NOMO-1 treated with DMSO at 0.1 percent for 48 hours (cell line): Measurements from ENCODE around the gene CCDC9B.

Source experiments
- DNase-seq: peaks from one replicate; lab custom pipeline; 2025; ENCODE audit not compliant: unreplicated experiment; lab: John Stamatoyannopoulos, UW

The CCDC9B gene

DNA sequence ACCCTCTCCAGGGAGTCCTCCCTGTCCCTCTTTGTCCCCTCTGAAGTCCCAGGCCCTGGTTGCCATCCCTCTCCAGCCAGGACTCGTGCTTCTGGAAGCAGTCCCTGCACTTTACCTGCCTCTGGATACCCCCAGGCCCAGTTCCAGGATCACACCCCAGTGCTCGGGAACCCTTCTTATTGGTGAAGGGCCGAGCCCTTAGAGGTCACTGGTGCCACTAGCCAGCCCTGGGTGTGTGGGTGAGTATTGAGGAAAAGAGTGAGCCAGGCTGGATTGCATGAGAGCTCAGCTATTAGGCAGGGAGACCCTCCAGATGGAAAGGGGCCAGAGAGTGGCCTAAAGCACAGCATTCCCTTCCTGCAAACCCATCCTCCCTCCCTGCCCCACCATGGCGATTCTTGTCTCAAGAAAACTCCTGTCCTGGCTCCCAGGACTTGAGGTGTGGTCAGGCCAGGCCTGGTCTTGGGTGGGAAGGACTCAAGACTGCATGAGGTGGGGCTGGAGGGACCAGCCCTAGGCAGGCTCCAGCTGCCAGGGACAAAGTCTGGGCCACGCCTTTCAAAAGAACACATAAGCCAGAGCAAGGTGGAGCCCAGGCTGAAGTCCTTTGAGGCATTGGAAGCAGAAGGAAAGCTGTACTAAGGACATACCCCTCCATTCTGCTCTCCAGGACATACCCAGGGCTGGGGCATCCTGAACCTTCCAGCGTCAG, 5.3 kb upstream of the CCDC9B start:
- DNase-seq: no peak

DNA sequence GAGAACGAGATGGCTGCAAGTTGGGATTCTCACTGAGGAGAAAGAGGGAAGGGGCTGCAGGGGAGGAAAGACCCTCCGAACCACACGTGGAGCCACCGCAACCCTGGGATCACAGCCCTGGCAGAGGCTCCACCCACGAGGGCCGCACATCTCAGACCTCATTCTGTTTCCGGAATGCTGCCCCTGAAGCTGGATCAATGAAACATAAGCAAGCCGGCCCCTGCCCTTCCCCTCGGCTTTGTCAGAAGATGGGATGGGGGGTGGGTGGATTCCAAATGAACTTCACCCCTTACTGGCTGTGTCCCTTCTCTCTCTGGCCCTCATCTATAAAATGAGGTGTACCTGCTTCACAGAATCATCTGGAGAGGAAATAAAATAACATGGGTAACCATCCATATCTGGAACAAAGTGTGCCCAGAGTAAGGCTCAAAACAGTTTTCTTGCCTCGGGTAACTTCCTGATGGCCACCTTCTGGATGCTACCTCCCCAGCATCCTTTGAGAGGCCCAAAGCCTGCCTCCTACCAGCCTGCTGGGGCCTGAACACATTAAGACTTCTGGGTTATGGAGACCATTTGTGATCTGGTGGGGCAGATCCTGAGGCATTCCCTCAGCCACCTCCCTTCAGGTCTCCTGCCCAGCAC, 4.6 kb upstream of the CCDC9B start:
- DNase-seq: no peak

DNA sequence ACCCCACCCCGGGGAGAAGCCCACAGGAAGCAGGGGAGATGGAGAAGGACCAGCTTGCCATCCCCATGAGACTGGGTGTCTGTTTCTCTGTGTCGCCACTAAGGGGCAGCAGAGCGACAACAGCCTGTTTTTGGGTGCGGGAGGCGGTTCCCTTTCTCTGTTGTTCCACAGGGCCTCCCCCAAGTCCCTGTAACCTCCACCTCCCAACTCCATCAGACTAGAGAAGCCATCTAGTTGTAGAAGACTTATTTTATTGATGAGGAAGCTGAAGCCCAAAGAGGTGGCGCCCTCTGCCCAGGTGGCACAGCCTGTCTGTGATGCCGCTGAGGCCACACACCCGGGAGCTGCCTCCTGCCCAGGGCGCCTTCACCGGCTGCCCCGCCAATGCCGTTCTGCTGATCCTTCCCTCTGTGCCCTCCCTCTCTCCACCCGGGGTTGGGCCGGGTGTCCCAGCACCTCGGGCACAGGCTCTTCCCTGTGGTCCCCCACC, 3.9 kb upstream of the CCDC9B start:
- DNase-seq: peak; percentile 54

DNA sequence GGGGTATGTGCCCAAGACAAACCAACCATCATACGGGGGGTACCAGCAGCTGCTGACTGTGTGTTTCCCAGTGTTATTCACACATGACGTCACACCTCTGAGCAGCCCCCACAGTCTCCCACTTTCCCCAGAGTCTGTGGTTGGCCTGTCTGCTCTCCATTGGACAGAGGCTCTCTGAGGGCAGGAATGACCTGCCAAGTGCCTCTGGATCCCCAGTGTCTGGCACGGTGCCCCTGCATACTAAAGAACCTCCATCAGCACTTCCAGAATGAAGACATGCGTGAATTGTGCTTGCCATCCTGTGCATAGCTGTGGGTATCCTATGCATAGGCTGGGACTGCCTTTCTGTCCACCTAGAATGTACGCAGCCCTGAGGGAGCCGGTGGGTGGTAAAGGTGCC, 3.5 kb upstream of the CCDC9B start:
- no peak for DNase-seq

DNA sequence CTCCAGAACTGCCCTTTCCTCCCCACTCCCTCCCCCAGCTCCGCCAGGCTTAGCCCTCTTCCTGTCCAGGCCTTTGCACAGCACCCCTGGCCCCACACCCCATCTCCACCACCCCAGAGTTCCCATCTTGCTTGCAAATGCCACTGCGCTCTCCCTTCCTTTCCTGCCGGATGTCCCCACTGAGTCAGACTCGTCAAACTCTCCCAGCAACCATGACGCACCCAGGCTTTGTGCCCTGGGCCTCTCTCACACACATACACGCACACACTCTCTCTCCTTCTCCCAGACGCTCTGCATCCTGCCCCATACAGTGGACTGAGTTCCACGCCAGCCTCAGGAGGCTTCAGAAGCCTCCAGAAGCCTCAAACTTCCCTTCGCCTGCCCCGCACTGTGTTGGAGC, 2.8 kb upstream of the CCDC9B start:
- no peak for DNase-seq

DNA sequence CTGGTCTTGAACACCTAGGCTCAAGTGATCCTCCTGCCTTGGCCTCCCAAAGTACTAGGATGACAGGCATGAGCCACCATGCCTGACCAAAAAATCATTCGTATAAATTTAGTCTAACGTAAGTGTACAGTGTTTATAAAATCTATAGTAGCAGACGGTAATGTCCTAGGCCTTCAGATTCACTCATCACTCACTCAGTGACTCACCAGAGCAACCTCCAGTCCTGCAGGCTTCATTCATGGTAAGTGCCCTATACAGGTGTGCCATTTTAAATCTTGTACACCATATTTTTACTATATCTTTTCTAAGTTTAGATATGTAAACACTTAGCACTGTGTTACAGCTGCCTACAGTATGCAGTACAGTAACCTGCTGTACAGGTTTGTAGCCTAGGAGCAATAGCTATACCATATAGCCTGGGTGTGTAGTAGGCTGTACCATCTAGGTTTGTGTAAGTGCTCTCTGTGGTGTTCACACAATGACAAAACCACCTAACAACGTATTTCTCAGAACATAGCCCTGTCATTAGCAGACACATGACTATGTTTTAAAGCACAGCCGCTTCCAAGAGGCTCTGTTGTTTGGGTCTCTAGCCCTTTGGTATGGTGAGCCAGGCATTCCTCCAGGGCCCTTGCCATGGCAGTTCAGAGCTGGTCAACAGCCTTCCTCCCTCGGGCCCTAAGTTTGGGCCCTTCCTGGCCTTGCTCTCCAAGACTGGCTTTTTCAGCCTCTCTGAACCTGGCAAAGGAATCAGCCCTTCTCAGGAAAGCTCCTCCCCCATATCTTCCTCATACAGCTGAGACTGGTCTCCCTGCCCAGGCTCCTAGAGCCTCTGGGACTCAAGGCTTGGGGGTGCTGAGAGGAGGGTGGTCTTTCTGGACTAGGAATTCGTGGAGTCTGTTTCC, 1.9 kb upstream of the CCDC9B start:
- no peak for DNase-seq

DNA sequence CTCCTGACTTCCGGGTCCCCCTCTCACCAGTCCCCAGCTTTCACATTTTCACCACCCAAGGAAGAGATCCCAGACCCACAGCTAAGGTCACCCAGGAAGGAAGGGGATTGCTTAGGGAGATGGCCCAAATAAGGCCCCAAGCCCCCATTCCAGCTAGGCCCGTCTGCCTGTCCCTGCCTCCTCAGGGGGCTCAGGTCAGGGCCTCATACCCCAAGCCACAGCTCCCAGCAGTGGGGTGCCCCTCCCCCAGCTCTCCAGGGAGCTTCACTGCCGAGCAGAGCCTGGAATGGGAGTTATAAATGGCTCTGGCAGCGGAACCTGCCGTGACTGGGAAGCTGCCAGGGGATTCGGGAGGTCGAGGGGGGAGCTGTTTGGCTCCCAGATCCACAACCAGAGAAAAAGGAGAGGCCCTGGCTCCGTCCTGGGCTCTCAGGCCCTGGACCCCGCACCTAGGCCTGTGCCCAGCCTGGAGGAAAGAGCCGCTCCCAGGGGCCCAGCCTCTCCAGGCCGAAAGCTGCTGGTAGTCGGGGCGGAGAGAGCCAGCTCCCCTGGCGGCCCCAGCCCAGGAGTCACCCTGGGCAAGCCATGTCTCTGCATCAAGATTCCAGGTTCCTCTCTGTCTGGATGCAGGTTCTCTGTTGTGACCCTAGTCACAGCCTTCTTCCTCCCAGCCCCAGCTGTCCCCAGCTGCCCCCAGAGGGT, 550 bp downstream of the CCDC9B start:
- no peak for DNase-seq

DNA sequence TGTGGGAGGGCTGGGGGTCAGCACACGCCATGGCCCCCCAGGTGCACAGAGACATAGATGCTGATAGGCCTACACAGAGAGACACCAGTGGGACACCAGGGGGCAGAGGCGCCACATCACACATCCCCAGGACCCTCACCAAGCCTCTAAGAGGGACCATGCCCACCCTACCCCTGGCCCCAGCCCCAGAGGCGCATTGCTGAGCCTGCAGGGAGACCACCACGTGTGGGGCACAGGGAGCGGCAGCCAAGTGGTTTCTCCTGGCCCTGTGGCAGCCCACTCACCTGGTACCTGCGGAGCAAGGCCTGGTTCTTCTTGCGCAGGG, 1.2 kb downstream of the CCDC9B start:
- no peak for DNase-seq

DNA sequence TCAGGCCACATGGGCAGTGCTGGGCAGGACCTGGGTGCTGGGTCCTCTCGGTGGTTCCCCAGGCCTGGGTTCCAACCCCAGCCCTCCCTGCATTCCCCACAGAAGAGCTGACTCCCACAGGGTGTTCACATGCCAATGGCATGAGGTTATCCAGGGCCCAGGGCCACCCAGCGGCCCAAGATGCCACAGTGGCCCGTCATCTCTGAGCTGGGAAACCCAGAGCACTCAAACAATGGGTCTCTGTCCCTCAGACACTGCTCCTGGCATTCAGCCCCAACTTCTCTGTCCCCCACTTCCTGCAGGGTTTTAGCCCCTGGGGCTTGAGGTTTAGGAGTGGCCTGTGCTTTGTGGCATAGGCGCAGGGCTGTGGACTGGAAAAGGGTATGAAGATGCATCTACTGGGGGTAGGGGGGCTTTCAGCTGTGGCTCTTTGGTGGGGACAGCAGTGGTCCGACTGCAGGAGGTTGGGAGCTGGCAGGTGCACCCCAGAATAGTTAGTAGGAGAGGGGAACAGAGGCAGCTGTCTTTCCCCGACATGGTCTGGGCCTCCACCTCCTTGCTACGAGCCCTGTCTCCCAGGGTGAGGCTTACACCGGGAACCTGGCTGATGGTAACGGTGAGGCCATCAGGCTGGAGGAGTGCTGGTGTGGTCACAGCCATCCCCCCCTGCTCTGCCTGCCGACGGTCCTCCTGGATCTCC, 1.7 kb downstream of the CCDC9B start:
- DNase-seq: no peak

DNA sequence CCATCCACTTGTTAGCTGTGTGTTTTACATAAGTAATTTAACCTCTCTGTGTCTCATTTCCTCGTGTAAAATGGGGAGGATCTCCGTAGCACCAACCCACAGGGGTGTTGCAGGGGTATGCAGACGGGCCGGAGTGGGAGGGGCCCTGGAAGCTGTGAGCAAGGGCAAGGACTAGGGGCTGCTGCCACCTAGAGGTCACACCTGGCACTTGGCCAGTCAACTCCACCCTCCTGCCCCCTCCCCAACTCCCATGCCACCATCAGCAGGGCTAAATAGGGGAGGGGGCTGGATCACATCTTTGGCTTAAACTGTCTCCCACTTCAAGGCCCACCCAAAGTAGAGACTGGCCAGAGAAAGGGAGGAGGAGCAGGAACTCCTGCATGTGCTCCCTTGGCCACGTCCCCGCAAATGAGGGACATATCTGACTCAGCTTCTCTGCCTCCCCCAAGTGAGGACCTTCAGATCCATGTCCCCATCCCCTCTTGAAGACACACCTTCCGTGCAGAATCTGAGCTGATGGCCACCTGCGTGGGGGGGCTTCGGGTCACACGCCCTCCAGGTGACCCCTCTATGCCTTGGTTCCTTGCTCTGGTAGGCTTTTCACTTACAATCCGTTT, 2.6 kb downstream of the CCDC9B start:
- DNase-seq: peak; percentile 75

DNA sequence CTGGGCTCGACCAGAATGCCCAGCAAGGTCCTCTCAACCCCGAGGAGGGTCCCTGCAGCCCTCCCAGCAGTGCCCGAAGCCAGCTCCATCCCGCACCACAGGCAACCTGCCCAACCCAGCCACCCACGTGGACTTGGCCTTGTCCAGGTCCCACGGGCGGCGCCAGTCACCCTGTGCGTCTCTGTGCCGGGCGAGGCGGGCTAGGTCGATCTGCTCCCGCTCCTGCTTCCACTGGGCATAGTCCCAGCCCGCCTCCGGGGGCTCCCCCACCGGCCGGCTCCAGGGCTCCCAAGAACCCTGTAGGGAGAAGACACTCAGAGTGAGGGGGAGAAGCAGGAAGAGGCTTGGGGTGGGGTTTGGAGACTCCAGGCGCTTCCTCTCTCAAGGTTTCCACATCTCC, 3.1 kb downstream of the CCDC9B start:
- no peak for DNase-seq

DNA sequence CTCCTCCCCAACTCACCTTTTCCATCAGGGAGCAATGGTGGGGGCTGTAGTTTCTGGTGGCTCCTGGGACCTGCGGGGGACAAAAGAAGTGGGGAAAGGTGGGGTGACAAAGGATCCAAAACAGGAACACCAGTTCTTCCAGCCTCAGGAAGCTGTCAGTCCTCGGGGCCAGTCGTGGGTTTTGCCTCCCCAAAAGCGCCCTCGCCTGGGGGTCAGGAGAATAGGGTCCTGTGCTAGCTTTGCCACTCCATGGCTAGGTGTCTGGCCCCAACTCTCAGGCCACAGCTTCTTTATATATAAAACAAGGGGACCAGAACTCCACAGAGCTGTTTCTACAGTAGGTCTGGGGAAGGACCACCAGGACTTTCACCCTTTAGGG, 4.0 kb downstream of the CCDC9B start:
- no peak for DNase-seq

DNA sequence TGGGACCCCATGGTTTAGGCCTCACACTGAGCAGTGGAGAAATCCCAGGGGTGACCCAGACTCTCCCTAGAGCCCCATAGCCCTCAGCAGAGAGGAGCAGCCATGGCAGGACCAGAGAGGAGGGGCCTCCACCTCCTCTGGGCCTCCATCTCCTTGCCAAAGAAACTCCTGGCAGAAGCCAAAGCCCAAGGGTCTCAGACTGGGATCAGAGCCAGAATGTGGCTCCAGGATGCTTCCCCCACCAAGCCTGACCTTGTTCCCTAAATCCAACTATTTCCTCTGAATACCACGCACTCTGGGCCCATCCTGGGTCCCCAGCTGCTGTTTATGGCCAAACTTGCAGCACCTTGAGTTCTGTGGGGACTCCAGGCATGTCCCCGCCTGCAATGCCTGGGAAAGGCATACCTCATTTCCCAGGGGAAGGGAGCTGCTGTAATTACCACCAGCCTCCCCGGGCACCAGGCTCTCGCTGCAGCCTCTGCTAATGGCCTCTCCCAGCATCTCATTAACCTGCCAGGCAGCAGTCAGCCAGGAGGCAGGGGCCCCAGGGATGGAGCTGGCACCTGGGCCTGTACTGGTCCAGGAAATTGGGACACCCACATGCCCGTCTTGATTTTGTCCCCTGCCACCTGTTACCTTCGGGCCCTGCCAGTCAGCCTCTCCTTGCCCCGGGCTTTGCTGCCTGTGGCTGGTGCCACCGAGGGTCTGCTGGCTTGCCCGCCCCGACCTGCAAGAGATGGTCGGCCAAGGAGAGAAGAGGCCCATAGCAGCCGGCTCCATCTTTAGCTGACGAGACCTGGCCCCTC, 4.6 kb downstream of the CCDC9B start:
- no peak for DNase-seq

DNA sequence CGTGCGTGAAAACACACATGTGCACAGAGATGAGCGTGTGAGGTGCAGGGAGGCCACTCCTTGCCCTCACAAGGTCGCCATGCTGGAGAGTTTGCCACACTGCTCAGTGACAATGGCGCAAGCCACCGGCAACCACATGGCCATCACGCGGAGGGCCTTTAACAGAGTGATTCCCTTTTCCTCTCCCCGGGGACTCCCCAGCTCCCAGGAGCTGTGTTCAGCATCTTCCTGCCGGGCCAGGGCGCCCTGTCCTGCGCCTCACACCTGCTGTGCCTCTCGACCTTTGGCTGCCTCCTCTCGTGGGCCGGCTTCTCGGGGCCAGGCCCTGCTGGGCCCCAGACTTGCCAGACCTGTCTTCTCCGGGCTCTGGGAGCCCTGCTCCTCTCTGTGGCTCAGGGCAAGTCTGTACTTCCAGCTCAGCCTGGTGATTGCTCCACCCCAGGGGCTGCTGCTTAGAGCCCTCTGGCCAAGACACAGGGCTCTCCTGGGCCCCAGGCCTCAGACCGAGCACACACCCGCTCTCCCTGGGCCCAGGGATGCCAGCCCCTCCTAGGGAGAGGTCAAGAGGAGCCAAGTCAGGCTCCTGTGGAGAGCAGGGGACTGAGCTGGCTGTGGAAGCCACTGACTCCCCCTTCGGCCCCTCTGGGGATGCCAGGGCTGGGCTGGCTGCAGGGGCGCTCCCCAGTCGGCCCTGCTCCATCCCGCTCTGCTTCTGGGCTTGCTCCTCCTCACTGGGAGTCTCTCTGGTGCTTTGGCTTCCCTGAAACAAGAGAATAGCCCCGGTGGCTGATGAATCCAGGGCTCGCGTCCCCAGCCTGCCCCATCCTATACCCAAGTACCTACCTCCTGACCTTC, 5.6 kb downstream of the CCDC9B start:
- no peak for DNase-seq

DNA sequence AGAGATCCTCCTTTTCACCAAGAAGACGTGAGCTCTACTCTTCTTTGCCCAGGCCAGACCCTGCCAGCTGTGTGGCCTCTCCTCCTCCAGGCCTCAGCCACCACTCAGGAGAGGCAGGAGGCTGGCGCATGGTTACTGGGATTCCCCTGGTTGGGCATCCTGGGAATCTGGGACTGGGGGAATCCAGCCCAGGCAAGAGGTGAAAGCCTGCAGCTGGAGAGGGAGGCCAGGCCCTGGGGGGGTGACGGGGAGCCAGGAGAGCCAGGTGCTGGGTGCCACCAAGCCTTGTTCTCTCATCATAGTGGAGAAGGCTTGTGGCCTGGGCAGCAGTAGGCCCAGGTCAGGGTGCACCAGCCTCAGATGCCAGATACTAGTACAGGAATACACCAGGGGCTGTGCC, 6.2 kb downstream of the CCDC9B start:
- DNase-seq: no peak

DNA sequence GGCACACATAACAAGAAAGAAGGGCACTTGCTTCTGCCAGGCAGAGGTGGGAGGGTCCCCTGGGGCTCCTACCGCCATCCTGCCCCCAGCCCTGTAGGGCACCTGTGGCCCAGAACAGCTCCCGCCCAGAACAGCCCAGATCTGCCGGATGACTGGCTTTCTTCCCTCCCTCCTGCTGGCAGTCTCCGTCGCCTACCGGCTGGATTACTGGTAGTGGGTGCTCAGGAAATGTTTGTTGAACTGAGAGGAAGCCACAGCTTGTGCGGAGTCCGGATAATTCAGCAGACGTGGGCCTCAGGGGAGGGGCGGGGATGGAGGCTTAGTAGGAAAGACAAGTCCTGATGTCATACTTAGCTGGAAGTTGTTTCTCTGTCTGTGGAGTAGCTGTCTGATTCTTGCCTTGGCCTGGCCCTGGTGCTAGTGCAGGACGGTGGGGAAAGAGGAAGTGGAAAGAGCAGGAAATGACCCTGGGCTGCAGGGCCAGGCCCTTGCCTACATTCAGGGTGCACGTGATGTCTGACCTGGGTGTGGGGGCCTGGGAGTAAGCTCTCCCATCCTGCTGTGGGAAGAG, 6.7 kb downstream of the CCDC9B start:
- DNase-seq: peak; percentile 91

DNA sequence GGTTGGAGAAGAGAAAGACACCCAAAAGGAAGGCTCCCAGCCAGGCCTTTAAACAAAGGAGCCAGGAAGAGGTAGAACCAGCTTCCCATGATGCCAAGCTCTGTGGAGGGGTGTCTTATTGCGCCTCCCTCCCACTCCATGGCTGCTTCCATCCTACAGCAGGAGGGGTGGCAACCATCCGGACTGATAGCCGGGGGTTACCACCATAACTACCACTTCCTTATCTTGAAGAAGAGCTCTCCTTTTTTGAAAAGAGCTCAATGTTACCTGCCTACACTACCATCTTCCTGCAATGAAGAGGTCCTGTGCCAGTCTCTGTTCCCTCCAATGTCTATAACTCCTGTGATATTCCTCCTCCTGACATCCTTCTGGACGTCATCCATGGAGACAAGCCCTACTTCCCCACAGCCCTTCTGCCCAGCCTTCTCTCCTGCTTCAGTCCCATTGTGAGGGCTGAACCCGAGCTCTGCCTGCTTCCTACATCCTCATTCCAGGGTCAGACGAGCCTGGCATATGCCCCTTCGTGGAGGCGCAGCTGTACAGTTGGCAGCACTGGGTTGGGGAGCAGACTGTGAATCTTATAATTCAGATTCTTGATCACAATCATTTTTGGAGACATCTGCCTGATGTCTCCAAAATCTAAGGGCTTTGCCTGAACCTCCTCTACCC, 8.5 kb downstream of the CCDC9B start:
- no peak for DNase-seq

DNA sequence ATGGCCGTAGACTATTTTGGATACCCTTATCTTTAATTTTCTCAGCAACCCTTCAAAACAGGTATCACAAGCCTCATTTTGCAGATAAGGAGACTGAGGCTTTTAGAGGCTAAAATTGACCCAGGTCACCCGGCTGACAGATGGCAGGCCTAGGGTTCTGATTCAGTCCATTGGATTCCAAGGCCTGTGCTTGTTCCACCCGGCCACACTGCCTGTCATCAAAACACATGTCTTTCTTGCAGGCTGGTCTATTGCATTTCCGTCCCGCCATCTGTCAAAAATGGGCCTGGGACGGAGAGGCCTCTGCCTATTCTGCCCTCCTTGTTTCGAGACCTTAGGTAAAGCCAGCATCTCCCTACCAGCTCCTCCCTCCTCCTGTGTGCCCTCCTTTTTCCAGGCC, 9.1 kb downstream of the CCDC9B start:
- no peak for DNase-seq
